HepG2 (cell line): ENCODE data around the gene OR2V2. TPM values are rescaled to one million over a fixed set of nuclear protein-coding genes. Genes with fewer than 3 reads are reported as not detected.
A peak's percentile ranks its signal among the peaks of the same experiment; 100 is the strongest.

ENCODE experiments used
- EHMT2 ChIP-seq: fragments of 200-600 bp; sonication (generic); IDR thresholded peaks from 2 replicates; pipeline ENCODE4 v1.7.0; 2017; ENCODE audit warnings: antibody characterized with exemption, low read depth, low read length, borderline replicate concordance
- GTF2F1 ChIP-seq: fragments of 150-350 bp; IDR thresholded peaks from 2 replicates; pipeline ENCODE4 v1.6.1; 2014; ENCODE audit warnings: low read length
- HDAC2 ChIP-seq: sonication (generic); formaldehyde crosslinking; IDR thresholded peaks from 2 replicates; pipeline ENCODE4 v1.4.0; 2020; ENCODE audit warnings: missing genetic modification reagents
- KDM2A ChIP-seq: sonication (generic); formaldehyde crosslinking; IDR thresholded peaks from 2 replicates; pipeline ENCODE4 v1.4.0; 2020; ENCODE audit warnings: low read depth, missing genetic modification reagents, borderline replicate concordance
- KLF12 ChIP-seq: sonication (generic); formaldehyde crosslinking; IDR thresholded peaks from 2 replicates; pipeline ENCODE4 v1.4.0; 2020; ENCODE audit warnings: missing genetic modification reagents, borderline replicate concordance
- MAF1 ChIP-seq: sonication (generic); formaldehyde crosslinking; IDR thresholded peaks from 2 replicates; pipeline ENCODE4 v1.5.0; 2020; ENCODE audit warnings: missing genetic modification reagents, borderline replicate concordance
- MTERF4 ChIP-seq: sonication (generic); formaldehyde crosslinking; IDR thresholded peaks from 2 replicates; pipeline ENCODE4 v1.8.0; 2023; ENCODE audit warnings: mild to moderate bottlenecking, missing genetic modification reagents
- MYC ChIP-seq: sonication (generic); formaldehyde crosslinking; IDR thresholded peaks from 2 replicates; pipeline ENCODE4 v1.9.0; 2021; ENCODE audit warnings: missing genetic modification reagents, borderline replicate concordance
- SALL1 ChIP-seq: sonication (generic); formaldehyde crosslinking; IDR thresholded peaks from 2 replicates; pipeline ENCODE4 v1.8.0; 2022; ENCODE audit warnings: mild to moderate bottlenecking, missing genetic modification reagents
- SALL2 ChIP-seq: sonication (generic); formaldehyde crosslinking; IDR thresholded peaks from 2 replicates; pipeline ENCODE4 v1.8.1; 2023; ENCODE audit warnings: mild to moderate bottlenecking, missing genetic modification reagents, inconsistent platforms
- SMARCE1 ChIP-seq: fragments of 450-650 bp; IDR thresholded peaks from 2 replicates; pipeline ENCODE4 v1.6.1; 2017; ENCODE audit warnings: borderline replicate concordance
- SOX13 ChIP-seq, 3 experiments: fragments of 450-650 bp in 1 of 3; sonication (generic) in 1 of 3; formaldehyde crosslinking in 1 of 3; IDR thresholded peaks in 2 of 3; conservative IDR thresholded peaks in 1 of 3; 2 replicates each; pipeline versions ENCODE4 v1.5.0 to v1.6.1; 2016 to 2020; ENCODE audit warnings: antibody characterized with exemption in 1 of 3, mild to moderate bottlenecking in 1 of 3, missing compliant biosample characterization in 1 of 3, missing genetic modification reagents in 1 of 3, moderate library complexity in 1 of 3
- SOX6 ChIP-seq, 2 experiments: fragments of 450-650 bp in 1 of 2; sonication (generic) in 1 of 2; formaldehyde crosslinking in 1 of 2; IDR thresholded peaks; 2 replicates each; pipeline versions ENCODE4 v1.4.0 to v1.6.1; 2017 to 2020; ENCODE audit warnings: antibody characterized with exemption in 1 of 2, mild to moderate bottlenecking in 1 of 2, missing genetic modification reagents in 1 of 2
- SP5 ChIP-seq: IDR thresholded peaks from 2 replicates; pipeline ENCODE4 v1.6.1; 2016; ENCODE audit warnings: low read depth, borderline replicate concordance
- ZBTB21 ChIP-seq: sonication (generic); formaldehyde crosslinking; IDR thresholded peaks from 2 replicates; pipeline ENCODE4 v1.4.0; 2020; ENCODE audit warnings: missing genetic modification reagents
- ZKSCAN1 ChIP-seq: fragments of 150-350 bp; IDR thresholded peaks from 2 replicates; pipeline ENCODE4 v1.6.1; 2014; ENCODE audit warnings: low read length
- ZNF136 ChIP-seq: sonication (generic); formaldehyde crosslinking; IDR thresholded peaks from 2 replicates; pipeline ENCODE4 v1.8.1; 2022; ENCODE audit warnings: low read depth, mild to moderate bottlenecking, moderate library complexity, missing genetic modification reagents
- ZNF572 ChIP-seq: sonication (generic); formaldehyde crosslinking; IDR thresholded peaks from 2 replicates; pipeline ENCODE4 v1.5.1; 2020; ENCODE audit warnings: mild to moderate bottlenecking, missing genetic modification reagents
- ZNF646 ChIP-seq: sonication (generic); formaldehyde crosslinking; IDR thresholded peaks from 2 replicates; pipeline ENCODE4 v1.9.0; 2021; ENCODE audit warnings: mild to moderate bottlenecking, missing genetic modification reagents
- ZNF747 ChIP-seq: sonication (generic); formaldehyde crosslinking; IDR thresholded peaks from 2 replicates; pipeline ENCODE4 v1.8.1; 2023; ENCODE audit warnings: missing genetic modification reagents, mild to moderate bottlenecking, borderline replicate concordance
- ZSCAN20 ChIP-seq: sonication (generic); formaldehyde crosslinking; IDR thresholded peaks from 2 replicates; pipeline ENCODE4 v1.4.0; 2020; ENCODE audit warnings: missing genetic modification reagents, mild to moderate bottlenecking, borderline replicate concordance
- ZSCAN21 ChIP-seq: sonication (generic); formaldehyde crosslinking; IDR thresholded peaks from 2 replicates; pipeline ENCODE4 v1.8.0; 2022; ENCODE audit warnings: mild to moderate bottlenecking, missing genetic modification reagents, moderate library complexity, borderline replicate concordance
- polyA plus RNA-seq, 8 experiments: library from polyadenylated mRNA; depleted of rRNA in 3 of 8; stranded (reverse) in 7 of 8; unstranded in 1 of 8; fragments of >200 nt; fragmentation: Illumina TruSeq in 4 of 8; extraction: Trizol in 4 of 8; gene quantifications; 2 replicates each; pipeline versions ENCODE4 v1.2.1 to v1.2.3, GENCODE V29; 2011 to 2016; ENCODE audit warnings: low read depth in 4 of 8, missing spikeins in 1 of 8, mixed read lengths in 1 of 8; ENCODE audit not compliant: insufficient read depth in 1 of 8
- total RNA-seq, 5 experiments: library from RNA; depleted of rRNA; stranded (reverse); fragments of >200 nt; fragmentation: Illumina TruSeq; extraction: Trizol; gene quantifications; 2 replicates each; pipeline ENCODE4 v1.2.3, GENCODE V29; 2016; ENCODE audit warnings: low read depth in 1 of 5

Gene OR2V2
- total and polyA plus RNA-seq, 2 of the 13 experiments (the other 11 are each of a cell fraction or from before 2014, with no cell fraction given) = not detected

GRCh38 chr5:181187500-181188213, 40.3 kb downstream of the OR2V2 start (continued):
- TF ChIP-seq ZNF646 (CRISPR knock-in tag) (no peak), ZSCAN20 (CRISPR knock-in tag) (0 out of 2 replicates have a peak, but pooled peaks have one; percentile 56), MAF1 (CRISPR knock-in tag) (peak; percentile 97), ZNF136 (CRISPR knock-in tag) (0 out of 2 replicates have a peak, but pooled peaks have one; percentile 63), ZKSCAN1 (no peak), MYC (CRISPR knock-in tag) (peak; percentile 69; the same call in 1 of the 2 replicates), ZSCAN21 (CRISPR knock-in tag) (0 out of 2 replicates have a peak, but pooled peaks have one; percentile 45), SOX13 (IDR thresholded peaks at IDR 0.05) (peak; percentile 50; the same call in 1 of the 2 replicates), SOX13 (CRISPR knock-in tag; conservative IDR thresholded peaks at IDR 0.05 in 1 of 2, IDR thresholded peaks at IDR 0.05 in 1 of 2) (no peak; a peak in 1 of 4 replicates), SP5 (CRISPR knock-in tag) (0 out of 2 replicates have a peak, but pooled peaks have one; percentile 18), ZNF747 (CRISPR knock-in tag) (no peak), KDM2A (CRISPR knock-in tag) (peak; percentile 78), MTERF4 (CRISPR knock-in tag) (peak; percentile 32; the same call in 1 of the 2 replicates), GTF2F1 (0 out of 2 replicates have a peak, but pooled peaks have one; percentile 36), SMARCE1 (no peak), SALL1 (peak; percentile 96), KLF12 (CRISPR knock-in tag) (0 out of 2 replicates have a peak, but pooled peaks have one; percentile 43), EHMT2 (peak; percentile 83; the same call in 1 of the 2 replicates), ZNF572 (CRISPR knock-in tag) (no peak; the same call in 1 of the 2 replicates), ZBTB21 (CRISPR knock-in tag) (no peak), HDAC2 (CRISPR knock-in tag) (peak; percentile 50), SOX6 (IDR thresholded peaks at IDR 0.05) (no peak), SOX6 (CRISPR knock-in tag; IDR thresholded peaks at IDR 0.05) (peak; percentile 9; the same call in 1 of the 2 replicates), SALL2 (peak; percentile 65; the same call in 1 of the 2 replicates)
